HG03060 (cell line): ENCODE measurements around the gene GCN1.
A peak's percentile ranks its signal among the peaks of the same experiment; 100 is the strongest.

Source experiments
- ATAC-seq: cut with Tn5 transposase; IDR thresholded peaks from one replicate; pipeline ENCODE4 v1.9.1; 2021; ENCODE audit warnings: low read depth, moderate number of reproducible peaks; ENCODE audit not compliant: unreplicated experiment

GCN1 gene

DNA sequence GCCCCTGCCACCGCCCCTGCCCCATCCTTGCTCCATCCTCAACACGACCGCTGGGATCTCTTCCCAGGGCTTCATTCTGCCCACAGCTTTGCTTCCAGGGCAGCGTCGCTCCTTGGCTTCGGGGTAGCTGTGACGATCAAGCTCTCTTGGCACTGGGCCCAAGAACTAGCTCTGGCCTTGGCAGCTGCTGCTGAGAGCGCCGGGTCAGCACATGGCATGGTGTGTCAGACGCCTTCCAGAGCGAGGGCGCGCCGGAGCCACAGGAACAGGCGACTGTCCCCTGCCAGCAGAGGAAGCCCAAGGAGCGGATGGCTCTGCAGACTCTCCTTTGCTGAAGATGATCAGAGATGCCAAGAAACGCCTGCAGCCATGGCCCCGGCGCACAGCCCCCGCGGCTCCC, 93.9 kb downstream of the GCN1 start:
- ATAC-seq = no peak

DNA sequence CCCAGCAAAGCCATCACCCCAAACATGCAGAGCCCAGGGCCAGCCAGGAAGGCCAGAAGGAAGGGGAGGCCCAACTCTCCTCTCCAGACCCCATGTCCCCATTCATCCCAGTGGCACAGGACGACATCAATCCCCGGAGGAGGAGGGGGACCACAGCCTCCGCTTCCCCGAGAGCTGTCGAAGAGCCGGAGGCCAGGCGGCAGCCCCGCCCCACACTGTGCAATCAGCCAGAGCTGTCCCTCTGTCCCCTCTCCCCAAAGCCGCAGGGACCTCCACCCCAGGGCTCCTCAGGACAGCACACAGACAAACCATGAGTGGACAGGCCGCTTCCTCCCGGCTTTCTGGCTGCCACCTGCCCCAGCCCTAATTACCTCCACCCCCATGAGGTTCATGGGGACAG, 94.8 kb downstream of the GCN1 start:
- ATAC-seq = no peak

DNA sequence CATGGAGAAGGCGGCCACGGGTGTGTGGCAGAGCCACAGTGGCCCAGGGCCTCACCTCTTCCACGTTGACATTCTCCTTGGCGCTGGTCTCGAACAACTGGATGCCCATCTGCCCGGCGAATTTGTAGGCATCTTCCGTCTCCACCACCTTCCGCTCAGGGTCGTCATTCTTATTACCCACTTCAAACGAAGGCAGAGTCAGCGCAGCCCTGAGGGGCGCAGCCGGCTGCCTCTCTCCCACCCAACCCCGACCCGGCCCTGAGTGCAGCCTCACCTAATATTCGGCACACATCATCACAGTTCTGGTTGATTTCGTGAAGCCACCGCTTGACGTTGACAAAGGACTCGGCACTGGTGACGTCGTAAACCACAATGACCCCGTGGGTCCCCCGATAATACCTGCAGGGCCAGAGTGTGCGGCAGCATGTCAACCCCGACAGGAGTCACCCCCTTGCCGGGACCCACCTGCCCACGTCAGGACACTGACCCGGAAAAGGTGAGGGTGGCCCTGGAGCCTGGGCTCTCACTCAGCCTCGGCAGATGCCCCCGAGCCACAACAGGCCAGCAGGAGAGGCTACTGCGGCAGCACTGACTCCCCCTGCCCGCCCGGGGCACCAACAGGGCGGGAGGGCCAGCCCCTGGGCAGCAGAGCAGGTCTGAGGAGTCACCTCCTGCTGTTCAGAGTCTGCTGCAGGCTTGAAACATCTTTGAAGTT, 95.6 kb downstream of the GCN1 start:
- no peak for ATAC-seq

DNA sequence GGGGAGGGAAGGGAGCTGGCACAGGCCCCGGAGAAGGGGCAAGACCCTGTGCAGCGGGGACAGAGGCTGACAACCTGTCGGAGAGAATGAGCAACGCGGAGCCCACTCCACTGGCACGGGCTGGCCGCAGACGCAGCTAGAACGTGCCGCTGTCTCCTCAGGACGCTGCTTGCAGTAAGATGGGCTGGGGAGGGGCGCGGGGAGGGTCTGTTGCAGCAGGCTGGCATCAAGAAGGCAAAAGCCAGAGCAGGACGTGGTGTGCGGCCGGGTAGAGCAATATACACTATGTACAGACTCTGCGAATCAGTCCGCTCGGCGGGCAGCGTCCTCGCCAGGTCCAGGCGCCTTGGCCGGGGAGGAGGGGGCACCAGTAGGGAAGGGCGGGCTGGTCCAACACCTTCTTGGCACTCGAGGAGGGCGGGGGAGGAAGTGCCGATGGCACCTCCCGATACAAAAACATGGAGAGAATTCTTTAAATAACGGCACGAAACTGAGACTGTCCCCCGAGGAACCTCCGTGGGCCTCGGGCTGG, 97.8 kb downstream of the GCN1 start:
- ATAC-seq = no peak

DNA sequence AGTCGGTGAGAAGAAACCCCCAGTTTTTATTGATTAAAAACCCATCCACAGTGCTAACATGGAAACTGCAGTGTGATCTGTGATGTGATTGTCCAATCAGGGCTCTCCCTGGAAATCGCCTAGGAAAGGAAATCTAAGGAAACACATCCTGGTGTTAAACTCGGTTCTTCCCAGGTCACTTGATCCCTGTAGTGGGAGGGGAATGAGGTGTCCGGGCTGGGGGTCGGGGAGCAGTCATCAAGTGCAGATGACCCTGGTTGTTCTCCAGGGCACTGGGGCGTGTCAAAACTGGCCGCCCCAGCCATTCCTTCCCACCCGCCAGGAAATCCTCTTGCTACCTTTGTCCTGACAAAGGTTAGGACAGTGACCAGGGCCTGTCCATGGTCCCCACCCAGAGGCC, 98.8 kb downstream of the GCN1 start:
- no peak for ATAC-seq

DNA sequence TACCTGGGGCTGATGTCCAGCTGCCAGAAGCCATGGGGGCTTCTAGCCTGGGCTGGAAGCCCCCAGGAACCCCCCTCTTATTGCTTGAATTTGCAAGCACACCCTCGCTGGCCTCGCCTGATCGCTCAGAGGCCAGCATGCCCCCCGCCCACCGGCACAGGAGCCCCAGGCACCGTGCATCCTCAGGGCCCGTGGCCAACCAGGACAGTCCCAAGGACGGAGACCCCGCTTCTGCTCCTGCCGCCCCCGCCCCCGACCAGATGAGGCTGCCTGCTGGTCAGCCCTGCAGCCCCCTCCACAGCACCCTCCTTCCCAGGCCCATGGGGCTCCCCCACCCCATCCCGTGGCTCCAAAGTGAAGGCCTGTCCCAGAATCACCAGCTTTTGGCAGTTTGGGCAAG, 99.2 kb downstream of the GCN1 start:
- no peak for ATAC-seq

DNA sequence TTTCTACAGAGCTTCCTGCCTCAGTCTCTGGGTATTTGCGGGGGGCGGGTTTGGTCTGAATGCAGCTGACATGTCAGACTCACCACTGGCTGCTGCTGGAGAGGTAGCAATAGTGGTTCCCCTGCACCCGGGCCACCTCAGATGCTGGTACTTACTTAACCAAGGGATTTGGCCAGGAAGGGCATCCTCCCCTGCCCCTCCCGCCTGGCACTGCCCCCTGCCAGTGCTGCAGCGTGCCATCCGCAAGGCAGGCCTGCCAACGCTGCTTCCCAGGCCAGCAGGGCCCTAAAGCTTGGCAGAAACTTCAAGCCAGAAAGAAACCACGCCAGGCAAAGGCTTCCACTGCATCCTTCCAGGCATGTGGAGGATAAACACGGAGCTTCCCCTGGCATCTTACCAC, 100.0 kb downstream of the GCN1 start:
- no peak for ATAC-seq

DNA sequence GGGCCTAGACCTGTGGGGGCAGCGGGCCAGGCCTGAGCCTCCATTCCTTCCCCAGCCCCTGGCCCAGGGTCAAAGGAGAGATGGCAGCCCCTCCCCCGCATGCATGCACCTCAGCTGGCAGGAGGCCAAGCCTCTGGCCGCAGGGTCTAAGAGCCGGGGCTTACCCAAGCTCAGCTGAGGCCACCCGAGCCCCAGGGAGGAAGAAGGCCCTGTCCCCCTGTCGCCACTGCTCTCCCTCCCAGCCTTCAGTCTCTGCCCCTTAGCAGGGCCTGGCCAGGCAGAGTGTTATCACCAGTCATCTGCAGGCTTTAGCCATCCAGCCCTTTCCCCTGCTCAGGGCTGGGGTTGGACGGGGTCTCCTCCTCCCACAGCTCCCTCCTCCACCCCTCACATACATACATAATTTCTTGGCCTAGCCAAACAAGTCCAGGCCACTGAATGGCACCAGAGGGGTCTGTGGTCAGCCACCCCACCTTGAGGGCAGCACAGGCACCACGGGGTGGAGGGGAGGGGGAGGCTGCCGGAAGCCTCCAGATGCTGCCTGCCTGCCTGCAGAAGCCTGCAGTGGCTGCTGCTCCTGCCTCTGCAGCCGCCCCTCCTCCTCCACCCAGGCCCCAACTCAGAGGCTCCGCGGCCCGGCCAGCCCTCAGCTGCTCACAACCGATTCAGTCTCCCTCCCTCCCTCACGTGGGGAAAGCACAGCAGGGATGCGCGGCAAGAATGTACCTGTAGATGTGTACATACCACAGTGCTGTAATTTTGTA, 100.7 kb downstream of the GCN1 start:
- ATAC-seq = no peak

DNA sequence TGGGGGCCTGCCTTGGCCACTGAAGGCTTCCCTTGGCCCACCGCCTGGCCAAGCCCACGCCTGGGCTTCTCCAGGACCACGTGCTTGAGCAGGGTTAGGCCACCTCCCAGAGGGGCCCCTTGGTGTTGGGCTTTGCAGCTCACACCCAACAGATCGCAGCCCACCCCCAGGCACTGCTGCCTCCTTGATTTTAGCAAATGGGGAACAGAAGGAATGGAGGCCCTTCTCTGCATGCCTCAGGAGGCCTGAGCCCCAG, 101.3 kb downstream of the GCN1 start:
- no peak for ATAC-seq

DNA sequence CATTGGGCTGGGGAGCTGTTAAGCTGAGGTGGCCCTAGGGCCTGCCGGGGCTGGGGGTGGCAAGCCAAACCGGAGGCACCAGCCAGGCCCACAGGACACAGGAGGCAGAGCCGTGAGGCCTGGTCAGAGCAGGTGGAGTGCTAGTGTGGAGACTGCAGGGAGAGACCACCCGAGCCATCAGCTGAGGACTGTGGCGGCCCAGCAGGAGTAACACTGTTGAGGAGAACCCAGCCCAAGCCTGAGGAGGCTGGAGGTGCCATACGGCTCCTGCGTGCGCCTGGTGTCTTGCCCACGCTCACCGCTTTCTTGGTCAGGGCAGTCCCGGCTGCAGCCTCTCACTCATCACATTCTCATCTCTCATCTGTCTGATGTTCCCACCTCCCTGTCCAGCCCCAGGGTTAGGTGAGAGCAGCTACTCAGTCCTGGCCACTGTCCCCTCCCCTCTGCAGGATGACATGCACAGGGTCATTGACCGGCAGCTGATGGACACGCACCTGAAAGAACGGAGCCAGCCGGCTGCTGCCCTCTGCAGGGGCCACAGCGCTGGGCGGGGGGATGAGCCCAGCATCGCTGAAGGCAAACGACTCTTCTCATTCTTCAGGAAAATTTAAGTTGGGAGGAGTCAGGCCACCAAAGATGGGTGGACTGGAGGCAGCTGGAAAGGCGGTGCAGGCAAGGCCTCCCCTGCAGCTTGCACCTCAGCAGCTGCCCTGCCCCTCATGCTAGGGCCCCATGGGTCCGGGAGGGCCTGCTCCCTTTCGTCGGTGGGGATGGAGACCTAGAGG, 101.8 kb downstream of the GCN1 start:
- ATAC-seq = no peak

DNA sequence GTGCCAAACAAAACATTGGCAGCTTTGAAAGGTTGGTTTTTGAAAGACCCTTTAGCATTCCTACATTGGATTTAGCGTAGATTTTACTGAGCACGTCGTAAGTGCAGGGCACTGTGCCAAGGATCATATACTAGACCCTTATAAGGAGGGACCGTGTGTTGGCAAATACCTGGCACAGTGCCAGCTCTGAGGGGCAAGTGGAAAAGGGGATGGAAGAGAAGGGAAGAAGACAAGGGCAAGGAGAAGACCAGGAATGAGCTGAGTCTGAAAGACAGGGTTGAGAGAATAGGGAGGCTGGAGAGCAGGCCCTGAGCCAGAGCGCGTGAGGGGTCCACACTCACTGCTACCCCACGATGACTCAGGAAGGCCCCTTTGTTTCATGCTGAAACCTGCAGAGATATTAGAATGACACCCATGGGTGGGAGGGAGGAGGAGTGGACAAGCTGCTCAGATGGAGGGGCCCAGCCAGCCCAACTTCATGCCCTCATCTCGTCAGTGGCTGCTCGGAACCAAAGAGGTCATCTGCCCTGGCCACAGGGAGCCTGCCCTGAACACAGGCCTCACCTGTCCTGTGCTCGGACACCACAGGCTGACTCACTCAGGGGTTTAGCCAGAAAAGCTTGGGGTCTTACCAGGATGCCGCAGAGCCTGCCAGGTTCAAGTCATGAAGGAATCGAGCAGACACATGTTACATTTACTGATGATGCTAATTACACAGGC, 103.0 kb downstream of the GCN1 start:
- ATAC-seq = no peak

DNA sequence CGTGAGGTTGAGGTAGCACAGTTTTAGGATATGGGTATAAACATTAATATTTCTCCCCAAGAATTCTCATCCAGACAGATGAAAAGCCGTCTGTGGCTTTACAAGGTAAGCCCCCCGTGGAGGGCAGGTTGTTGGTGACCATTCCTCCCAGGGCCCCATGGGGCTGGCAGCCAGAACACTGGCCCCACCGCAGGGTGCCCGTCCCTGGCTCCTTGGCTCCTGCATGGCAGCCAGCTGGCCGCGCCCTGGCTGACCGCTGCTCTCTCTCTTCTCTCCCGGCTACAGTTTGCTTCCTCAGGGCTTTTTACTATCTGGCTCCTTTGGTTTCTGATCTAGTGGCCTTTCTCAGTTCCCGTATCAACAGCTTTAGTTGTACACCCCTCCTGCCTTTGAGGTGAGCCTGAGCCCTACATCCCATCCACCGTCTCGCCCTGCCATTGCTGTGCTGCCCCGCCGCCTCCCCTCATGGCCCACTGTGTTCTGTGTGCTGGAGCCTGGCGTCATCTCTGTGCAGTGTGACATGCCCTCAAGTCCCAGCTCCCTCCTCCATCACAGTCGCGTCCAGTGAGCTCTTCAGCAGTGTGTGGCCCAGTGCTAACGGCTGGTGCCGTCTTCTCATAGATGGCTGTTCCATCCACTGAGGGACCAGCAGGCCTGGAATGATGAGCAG, 103.8 kb downstream of the GCN1 start:
- no peak for ATAC-seq

DNA sequence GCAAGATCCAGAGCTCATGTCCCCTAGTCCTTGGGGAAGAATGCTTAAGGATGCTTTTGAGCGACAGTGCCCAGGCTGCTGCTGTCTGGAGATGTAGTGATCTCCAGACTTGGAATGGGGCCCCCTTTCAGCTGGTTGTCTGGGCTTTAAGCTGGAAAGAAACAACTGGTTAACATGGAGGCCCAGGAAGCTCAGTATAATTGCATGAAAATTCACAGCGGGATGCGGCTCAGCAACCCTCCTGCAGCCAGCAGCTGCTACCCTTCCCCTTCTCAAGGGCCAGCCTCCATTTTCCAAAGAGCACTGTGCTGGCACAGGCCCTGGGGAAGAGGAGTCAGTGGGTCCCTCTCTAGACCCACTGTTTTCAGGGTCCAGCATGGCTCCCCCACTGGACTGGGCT, 104.3 kb downstream of the GCN1 start:
- no peak for ATAC-seq

DNA sequence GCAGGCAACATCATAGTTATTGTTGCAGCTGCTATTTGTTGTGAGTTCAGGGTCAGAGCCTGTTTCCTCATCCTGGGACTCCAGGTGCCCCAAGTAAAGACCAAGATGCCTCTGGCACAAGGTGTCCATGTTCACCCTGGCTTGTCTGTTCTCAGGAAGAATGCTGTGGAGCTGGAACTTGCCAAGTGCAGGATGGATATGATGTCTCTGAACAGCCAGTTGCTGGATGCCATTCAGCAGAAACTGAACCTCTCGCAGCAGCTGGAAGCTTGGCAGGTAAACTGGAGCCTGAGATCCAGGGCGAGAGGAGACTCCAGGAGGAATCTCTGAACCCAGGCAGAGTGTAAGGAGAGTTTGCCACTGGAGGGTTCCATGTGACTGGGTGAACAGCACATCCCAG, 104.7 kb downstream of the GCN1 start:
- no peak for ATAC-seq

DNA sequence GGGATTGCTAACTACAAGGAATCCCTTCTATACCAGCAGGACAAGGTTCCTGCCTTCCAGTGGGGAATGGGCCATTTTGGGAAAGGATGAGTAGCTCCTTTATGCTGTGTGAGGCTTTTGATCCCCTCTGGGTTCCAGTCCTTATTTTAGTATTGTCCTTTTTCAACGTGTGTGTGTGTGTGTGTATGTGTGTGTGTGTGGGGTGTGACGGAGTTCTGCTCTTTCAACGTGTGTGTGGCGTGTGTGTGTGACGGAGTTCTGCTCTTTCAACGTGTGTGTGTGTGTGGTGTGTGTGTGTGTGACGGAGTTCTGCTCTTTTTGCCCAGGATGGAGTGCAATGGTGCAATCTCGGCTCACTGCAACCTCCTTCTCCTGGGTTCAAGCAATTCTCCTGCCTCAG, 105.4 kb downstream of the GCN1 start:
- ATAC-seq = no peak

DNA sequence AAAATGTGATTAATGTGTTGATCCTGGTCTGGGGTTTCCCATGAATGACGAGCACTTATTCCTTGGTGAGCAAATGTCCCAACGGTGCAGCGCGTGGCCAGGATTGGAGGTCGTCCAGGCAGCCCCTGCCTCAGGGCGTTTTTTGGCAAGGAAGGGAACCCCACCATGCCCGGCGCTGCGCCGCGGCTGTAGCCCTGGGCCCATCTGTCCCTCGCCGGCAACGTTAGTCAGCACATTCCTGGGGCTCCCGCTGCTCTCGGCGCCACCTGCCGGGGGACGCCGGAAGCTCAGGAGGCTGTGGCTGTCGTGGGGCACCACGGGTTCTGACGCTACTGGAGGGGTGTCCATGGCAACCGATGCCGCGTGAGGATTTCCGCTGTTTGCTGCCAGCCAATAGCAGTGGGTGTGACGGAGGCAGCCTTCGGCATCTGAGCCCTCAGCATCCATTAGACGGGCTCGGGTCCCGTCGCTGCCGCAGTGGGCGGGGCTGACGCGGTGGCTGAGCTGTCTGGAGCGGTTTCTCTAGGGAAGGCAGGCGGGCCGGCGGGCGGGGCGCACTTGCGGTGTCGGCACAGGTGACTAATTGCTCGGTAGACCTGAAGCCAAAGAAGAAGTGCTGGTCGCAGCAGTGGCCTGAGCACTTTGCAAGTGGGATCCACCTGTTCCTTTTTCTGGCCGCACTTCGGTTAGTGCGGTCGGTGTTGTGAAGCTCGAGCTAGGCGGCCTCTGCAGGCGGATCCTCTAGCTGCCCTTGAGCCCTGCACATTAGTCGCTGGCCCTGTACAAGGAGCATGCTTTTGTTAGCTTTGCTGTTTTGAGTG, 107.5 kb downstream of the GCN1 start:
- ATAC-seq = peak; percentile 97

DNA sequence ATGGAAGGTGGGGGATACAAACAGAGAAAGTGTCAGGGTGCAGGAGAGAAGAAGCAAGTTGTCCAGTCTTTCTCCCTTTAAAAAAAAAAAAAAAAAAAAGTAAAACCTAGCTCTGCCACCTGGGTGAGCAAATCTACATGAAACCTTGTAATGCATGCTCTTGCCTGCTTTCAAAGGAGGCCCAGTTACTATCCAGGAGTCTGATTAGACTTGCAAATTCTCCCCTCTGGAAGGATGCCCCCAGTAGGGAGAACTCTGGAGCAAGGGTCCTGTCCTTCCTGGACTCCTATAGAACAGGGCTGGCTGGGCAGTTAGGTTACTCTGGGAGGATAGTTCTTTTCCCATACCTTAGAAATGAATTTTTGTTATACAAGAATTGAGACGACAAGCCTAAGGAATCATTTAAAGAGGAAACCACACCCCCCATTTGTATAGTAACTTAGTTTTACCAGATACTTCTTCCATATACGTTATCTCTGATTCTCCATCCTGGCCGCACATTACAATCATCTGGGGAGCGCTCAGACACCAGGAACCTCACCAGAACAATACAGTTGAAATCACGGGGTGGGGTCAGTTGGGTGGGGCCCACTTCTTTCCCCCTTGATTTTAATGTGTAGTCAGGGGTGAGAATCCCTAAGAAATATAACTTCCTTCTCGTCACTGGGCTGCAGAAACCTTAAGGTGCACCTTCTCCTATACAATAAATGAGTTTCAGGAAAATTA, 108.4 kb downstream of the GCN1 start:
- ATAC-seq = no peak

DNA sequence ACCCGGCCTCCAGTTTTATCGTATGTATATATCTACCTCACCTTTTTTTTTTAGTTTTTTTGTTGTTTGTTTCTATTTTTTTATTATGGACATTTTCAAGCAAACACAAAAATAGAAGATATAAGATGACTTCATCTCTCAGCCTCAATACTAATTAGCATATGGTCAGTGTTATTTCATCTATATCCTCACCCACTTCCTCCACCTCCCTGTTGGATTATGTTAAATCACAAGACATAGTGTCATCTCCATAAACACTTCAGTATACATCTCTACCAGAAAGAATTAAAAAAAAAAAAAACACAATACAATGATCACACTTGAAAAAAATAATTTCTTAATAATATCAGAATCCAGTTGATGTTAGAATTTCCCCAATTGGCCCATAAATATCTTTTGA, 112.9 kb downstream of the GCN1 start:
- ATAC-seq = no peak
